ENCODE results near the gene IQCF2. TPM values are rescaled to one million over a fixed set of nuclear protein-coding genes. Genes with fewer than 3 reads are reported as not detected.

IQCF2 gene
- total and polyA plus RNA-seq, 2 of the 13 experiments (the other 11 are each of a cell fraction or from before 2014, with no cell fraction given) = not detected

DNA sequence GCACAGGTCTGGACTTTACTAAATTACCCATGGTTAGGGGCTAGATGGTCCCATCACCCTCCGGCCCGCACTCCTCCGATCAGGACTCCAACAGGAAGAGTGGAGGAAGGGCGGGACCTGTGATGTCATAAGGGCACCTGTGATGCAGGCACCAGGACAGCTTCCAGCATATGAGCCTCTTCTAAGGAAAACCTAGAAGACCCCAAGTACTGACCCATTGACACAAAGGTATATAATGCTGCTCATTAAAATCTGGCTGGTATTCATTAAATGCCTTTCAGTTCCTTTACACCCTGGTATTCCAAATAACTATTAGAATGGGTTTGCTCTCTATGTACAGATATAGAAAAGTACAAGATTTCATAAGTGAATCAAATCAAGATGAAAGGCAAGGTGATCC is 14.1 kb downstream of the IQCF2 start, which contains the start of gene IQCF5:
Gene IQCF5 (minus strand): TSS at position 101 of the 400 bp plus-strand sequence. CDS start 70 bp downstream, at position 31.
- FAIRE-seq (no peak), DNase-seq (ENCODE audit: low spot score) (no peak), ATAC-seq (no peak)
- in situ Hi-C loops (cut with HindIII; ENCODE audit: extremely low pct_ligation_motif_present, low pct_unique_long_range_greater_than_20kb) = no loop called here
- Histone ChIP-seq H3K9me3 (ENCODE audit: low read length) (no peaks in the 10 kb centered on the region), H3K27ac (ENCODE audit: extremely low read length, insufficient read depth, low read length) (no peak within 1 kb of the TSS), H4K20me1 (ENCODE audit: insufficient read depth, low read length) (no peaks in the 10 kb centered on the region), H3K27me3 (ENCODE audit: control insufficient read depth in 1 of 2, insufficient read depth in 2 of 2, low read length in 2 of 2) (peaks cover 1 to 26% of the 10 kb centered on the region in 2 experiments; a peak in 2 of 5 replicates), H2AFZ (ENCODE audit: low read length) (no peak within 1 kb of the TSS), H3K4me3 (replicated peaks in 1 of 3; ENCODE audit: insufficient read depth in 1 of 3, low read depth in 2 of 3, low read length in 3 of 3) (no peak within 1 kb of the TSS), H3K79me2 (ENCODE audit: insufficient read depth, low read length) (no peaks in the 10 kb centered on the region), H3K36me3 (replicated peaks in 1 of 2; ENCODE audit: control insufficient read depth in 1 of 2, insufficient read depth in 2 of 2, low read length in 2 of 2) (no peaks in the 10 kb centered on the region), H3K4me2 (ENCODE audit: low read depth, low read length) (no peak within 1 kb of the TSS), H3K9ac (ENCODE audit: insufficient read depth, low read depth, low read length) (no peak within 1 kb of the TSS), H3K4me1 (ENCODE audit: insufficient read depth, low read length) (no peaks in the 10 kb centered on the region)
- BruUV-seq (replicated peaks) = no TSS peak
- intact Hi-C loops (cut with micrococcal nuclease; ENCODE audit: unreplicated experiment) = no loop called here
- TF ChIP-seq, protein P1, sequence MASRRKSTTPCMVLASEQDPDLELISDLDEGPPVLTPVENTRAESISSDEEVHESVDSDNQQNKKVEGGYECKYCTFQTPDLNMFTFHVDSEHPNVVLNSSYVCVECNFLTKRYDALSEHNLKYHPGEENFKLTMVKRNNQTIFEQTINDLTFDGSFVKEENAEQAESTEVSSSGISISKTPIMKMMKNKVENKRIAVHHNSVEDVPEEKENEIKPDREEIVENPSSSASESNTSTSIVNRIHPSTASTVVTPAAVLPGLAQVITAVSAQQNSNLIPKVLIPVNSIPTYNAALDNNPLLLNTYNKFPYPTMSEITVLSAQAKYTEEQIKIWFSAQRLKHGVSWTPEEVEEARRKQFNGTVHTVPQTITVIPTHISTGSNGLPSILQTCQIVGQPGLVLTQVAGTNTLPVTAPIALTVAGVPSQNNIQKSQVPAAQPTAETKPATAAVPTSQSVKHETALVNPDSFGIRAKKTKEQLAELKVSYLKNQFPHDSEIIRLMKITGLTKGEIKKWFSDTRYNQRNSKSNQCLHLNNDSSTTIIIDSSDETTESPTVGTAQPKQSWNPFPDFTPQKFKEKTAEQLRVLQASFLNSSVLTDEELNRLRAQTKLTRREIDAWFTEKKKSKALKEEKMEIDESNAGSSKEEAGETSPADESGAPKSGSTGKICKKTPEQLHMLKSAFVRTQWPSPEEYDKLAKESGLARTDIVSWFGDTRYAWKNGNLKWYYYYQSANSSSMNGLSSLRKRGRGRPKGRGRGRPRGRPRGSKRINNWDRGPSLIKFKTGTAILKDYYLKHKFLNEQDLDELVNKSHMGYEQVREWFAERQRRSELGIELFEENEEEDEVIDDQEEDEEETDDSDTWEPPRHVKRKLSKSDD (CRISPR knock-in tag; IDR thresholded peaks at IDR 0.05; ENCODE audit: low read depth) = no peak
- TF ChIP-seq PITX1 (CRISPR knock-in tag; IDR thresholded peaks at IDR 0.05) = no peak
- no peak for TF ChIP-seq JDP2 (CRISPR knock-in tag; IDR thresholded peaks at IDR 0.05; ENCODE audit: borderline replicate concordance)
- TF ChIP-seq SCMH1 (CRISPR knock-in tag; IDR thresholded peaks at IDR 0.05; ENCODE audit: borderline replicate concordance) = no peak
- no peak for TF ChIP-seq ZNF572 (CRISPR knock-in tag; IDR thresholded peaks at IDR 0.05)
- TF ChIP-seq ZNF282 (IDR thresholded peaks at IDR 0.05; ENCODE audit: partially characterized antibody) = no peak
- no peak for TF ChIP-seq KDM5A (IDR thresholded peaks at IDR 0.05; ENCODE audit: borderline replicate concordance, low read length)
- TF ChIP-seq, protein P2, sequence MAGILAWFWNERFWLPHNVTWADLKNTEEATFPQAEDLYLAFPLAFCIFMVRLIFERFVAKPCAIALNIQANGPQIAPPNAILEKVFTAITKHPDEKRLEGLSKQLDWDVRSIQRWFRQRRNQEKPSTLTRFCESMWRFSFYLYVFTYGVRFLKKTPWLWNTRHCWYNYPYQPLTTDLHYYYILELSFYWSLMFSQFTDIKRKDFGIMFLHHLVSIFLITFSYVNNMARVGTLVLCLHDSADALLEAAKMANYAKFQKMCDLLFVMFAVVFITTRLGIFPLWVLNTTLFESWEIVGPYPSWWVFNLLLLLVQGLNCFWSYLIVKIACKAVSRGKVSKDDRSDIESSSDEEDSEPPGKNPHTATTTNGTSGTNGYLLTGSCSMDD (CRISPR knock-in tag; IDR thresholded peaks at IDR 0.05) = no peak
- no peak for TF ChIP-seq ZNF562 (CRISPR knock-in tag; IDR thresholded peaks at IDR 0.05; ENCODE audit: borderline replicate concordance)
- no peak for TF ChIP-seq ZBTB1 (CRISPR knock-in tag; IDR thresholded peaks at IDR 0.05; ENCODE audit: borderline replicate concordance)
- TF ChIP-seq FOXK1 (CRISPR knock-in tag; IDR thresholded peaks at IDR 0.05; ENCODE audit: borderline replicate concordance, low read depth) = no peak
- TF ChIP-seq HIVEP1 (CRISPR knock-in tag; IDR thresholded peaks at IDR 0.05) = no peak
- TF ChIP-seq SRSF4 (IDR thresholded peaks at IDR 0.05; ENCODE audit: low read depth, low read length, poor library complexity, severe bottlenecking) = no peak
- TF ChIP-seq, protein P3, sequence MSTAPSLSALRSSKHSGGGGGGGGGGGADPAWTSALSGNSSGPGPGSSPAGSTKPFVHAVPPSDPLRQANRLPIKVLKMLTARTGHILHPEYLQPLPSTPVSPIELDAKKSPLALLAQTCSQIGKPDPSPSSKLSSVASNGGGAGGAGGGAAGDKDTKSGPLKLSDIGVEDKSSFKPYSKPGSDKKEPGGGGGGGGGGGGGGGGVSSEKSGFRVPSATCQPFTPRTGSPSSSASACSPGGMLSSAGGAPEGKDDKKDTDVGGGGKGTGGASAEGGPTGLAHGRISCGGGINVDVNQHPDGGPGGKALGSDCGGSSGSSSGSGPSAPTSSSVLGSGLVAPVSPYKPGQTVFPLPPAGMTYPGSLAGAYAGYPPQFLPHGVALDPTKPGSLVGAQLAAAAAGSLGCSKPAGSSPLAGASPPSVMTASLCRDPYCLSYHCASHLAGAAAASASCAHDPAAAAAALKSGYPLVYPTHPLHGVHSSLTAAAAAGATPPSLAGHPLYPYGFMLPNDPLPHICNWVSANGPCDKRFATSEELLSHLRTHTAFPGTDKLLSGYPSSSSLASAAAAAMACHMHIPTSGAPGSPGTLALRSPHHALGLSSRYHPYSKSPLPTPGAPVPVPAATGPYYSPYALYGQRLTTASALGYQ (CRISPR knock-in tag; IDR thresholded peaks at IDR 0.05) = no peak
- POLR2A ChIA-PET = no interaction called here
- 0% methylated on average over 4 of the region's 4 CpGs for whole genome bisulfite sequencing (ENCODE audit: low lambda C conversion rate)
- CTCF ChIA-PET (ENCODE audit: low intra/inter-chr PET ratio, low total read pairs) = no interaction called here

All from HepG2 (cell line).